Activated CD8-positive, alpha-beta memory T cell treated with anti-CD3 and anti-CD28 coated beads, Interleukin-2, amount 50 U/mL, for 4 hours (primary cell): ENCODE measurements around the gene TCTA.
"Not testable (repeated sequence)": the region's sequence is repeated elsewhere in the genome, so short reads cannot be mapped to it uniquely, and the experiment has no call there.

ENCODE experiments used
- DNase-seq: peaks from one replicate; pipeline ENCODE4 v3.0.0-alpha.2; 2020

The TCTA gene, protein sequence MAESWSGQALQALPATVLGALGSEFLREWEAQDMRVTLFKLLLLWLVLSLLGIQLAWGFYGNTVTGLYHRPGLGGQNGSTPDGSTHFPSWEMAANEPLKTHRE

GRCh38 chr3:49411968-49412631 is at the start of gene TCTA, which contains the start of gene RHOA:
TSS of gene TCTA (plus strand) at chr3:49412423. CDS start at chr3:49412427, 4 bp downstream.
TSS of gene RHOA (minus strand) at chr3:49411976. CDS start at chr3:49375589, 36,387 bp downstream.
- peak; percentile 99 for DNase-seq

DNA sequence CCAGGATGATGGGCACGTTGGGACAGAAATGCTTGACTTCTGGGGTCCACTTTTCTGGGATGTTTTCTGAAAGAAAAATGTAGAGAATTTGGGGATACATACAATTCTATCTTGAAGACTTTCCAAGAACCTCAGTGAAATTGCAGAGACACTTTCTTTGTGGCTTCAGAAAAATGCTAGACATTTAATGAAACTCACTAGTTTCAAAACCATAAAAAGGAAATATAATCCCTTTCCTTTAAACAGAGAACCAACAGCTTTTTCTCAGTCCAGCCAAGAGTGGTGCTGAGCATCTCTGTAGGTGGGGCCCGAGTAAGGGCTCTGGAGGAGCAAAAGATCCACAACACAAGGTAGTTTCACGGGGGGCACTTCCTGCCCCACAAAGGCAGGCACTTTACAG is 49.7 kb upstream of the TCTA start:
- DNase-seq, result no peak

DNA sequence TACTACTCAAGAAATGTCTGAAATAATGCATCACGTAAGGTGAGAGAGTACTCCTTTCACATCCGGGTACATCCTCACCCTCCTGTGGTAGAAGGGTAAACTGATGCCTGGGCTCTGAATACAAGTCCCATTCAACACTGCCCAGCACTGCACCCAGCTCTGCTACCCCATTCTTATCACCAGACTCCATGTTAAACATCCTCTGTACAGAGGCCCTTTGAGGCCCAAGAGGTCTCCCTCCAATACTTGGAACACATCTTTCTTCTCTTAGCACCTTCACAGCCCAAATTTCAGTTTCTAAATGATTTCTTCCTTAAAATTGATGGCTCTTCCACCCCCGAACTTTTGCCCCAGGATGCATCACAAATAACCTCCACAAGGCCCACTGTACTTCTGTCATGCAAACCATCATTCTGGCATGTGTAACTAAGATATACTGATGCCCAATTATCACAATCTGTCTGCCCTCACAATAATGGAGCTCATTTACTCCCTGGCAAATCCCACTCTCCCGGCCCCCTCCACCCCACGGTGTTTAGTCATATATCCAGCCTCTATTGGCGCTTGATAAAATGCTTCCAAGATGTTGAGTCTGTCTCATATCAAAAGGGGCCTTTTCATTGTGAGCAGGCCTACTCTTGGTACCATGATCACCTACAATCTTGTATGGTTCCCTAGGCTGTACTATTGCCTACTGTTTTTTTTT is 41.5 kb upstream of the TCTA start:
- DNase-seq, result no peak

DNA sequence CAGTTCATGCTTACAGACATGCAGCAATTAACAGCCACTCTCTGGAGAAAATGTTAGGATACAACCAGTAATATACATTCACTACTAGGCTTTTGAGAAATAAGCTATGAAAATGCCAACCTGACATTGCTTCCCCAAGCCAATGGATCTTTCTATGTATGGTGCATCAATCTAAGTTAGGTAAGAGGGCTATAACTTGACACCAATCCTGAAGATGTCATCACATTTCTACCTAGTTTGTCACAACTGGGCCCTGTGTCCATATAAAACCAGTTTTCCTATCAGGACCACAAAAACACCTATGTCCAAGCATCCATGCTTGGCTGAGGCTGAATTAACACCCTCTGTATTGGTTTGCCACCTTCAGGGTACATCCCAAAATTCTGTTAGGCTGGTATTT is 40.3 kb upstream of the TCTA start:
- no peak for DNase-seq

DNA sequence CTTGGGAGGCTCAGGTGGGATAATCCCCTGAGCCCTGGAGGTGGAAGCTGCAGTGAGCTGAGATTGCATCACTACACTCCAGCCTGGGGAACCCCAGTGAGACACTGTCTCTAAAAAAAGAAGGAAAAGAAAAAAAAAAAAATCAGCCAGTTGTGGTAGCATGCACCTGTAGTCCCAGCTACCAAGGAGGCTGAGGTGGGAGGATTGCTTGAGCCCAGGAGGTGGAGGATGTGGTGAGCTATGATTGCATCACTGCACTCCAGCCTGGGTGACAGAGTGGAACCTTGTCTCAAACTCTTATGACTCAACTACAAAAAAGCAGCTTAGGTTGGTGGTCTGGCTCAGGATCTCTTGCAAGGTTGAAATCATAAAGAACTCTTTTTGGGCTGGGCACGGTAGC is 34.7 kb upstream of the TCTA start:
- DNase-seq, result peak; percentile 58

DNA sequence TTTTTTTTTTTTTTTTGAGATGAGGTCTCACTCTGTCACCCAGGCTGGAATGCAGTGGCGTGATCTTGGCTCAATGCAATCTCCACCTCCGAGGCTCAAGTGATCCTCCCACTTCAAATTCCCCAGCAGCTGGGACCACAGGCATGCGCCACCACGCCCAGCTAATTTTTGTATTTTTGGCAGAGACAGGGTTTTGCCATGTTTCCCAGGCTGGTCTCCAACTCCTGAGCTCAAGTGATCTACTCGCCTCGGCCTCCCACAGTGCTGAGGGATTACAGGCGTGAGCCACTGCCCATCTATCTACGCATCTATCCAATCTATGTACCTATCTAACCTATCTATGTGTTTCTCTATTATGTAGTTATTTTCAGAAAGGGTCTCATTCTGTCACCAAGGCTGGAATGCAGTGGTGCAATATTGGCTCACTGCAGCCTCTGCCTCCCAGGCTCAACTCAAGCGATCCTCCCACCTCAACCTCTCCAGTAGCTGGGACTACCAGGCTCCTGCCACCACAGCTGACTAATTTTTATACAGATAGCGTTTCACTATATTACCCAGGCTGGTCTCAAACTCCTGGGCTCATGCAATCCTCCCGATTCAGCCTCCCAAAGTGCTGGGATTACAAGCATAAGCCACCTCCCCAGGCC is 33.9 kb upstream of the TCTA start:
- DNase-seq, result no peak

DNA sequence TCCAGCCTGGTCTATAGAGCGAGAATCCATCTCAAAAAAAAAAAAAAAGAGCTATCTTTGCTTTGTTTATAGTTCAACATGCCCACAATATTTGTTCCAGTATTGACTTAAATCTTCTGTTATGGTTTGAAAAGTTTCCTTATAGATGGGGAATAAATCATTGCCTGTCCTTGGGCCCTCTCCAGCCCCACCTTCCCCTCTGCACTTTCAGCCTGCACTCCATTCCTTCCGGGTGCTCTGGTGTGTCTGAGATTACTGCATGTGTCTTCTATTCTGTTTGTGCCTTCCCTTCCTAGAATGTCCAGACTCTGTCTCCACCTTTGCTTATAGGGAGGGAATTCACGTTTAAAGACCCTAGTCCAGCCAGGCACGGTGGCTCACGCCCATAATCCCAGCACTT is 28.8 kb upstream of the TCTA start:
- DNase-seq, result no peak

- no peak for DNase-seq
These were observed 26.6 kb upstream of the TCTA start for GRCh38 chr3:49385617-49386016.

DNA sequence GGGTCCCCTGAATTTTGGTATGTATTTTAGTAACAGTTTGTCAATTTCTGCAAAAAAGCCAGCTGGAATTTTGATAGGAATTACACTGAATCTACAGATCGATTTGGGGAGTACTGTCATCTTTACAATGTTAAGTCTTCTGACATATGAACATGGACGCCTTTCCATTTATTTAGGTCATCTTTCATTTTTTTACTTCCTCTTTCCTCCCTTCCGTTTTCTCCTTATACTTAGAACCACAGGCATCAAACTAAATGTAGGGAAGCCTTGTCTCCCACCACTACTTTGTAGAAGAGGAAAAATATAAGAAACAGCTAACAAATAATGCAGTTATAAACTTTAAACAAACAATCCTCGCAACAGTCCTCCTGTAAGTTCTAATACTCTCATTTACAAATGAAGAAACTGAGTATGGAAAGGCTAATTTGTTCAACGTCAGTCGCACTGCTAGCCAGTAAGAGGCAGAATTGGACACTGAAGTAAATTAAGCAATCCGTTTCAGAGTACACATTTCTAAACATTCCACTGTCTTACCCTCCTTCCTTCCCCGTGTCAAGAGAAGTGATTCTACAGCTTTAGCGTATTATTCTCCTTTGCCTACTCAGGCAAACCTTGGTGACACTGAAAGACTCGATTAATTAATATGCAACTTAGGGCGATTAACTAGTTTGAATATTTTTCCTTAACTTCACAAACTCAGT is 26.0 kb upstream of the TCTA start:
- no peak for DNase-seq

DNA sequence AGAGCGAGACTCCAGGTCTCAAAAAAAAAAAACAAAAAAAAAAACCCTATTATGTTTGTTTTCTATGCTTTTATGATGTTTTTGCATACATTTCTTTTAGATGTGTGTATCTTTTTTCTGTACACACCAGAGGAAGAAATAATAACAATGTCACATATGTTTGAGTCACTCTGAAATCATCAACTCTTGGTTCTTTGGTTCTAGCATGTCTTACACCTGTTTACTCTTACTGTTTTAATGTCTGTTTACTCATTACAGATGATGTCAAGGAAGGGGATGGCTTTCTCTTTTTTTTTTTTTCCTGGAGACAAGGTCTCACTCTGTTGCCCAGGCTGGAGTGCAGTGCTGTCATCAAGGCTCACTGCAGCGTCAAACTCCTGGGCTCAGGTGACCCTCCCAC is 24.5 kb upstream of the TCTA start:
- DNase-seq, result no peak

DNA sequence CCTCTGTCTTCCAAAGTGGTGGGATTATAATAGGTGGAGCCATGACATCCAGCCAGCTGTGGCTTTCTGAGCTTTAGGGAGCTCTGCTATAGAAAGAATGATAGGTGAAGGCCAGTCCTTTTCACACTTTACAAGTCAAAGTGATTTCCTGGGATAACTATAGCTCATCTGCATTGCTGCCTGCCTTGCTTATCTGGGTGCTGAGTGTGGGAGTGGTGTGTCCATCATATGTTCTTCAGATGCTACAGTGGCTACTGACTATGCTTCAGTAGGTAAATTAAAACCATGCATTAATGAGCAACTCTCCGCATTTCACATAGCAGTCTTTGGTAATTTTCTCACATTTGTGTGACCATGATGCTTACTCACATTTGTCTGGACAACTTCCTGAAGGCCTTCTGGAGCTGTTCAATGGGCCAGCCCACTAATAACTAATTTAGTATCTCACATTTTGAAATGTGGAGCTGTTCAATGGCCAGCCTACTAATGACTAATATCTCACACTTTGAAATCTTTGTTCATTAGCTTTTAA is 23.9 kb upstream of the TCTA start:
- DNase-seq, result no peak

DNA sequence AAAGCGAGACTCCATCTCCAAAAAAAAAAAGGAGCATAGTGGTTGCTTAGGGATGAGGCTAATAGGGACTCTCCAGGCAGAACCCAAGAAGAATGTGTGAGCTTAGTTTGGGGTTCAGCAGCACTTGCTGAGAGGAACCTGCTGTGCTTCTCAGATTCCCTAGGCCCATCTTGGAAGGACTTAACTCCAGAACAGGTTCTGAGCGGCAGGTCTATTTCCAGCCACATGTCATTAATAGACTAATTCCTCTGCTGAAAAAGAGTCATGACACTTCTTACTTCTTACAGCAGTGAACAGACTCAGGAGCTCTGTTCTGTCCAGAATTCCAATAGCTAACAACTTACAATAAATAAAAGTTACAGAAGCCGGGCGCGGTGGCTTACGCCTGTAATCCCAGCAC is 22.9 kb upstream of the TCTA start:
- DNase-seq, result no peak

- DNase-seq, result not testable (repeated sequence)
These were observed 20.9 kb upstream of the TCTA start for GRCh38 chr3:49391310-49391709.

GRCh38 chr3:49397470-49397869 is 14.8 kb upstream of the TCTA start:
- DNase-seq, result no peak

- no peak for DNase-seq
These were observed 12.8 kb upstream of the TCTA start for GRCh38 chr3:49399461-49399860.

- DNase-seq, result no peak
These were observed 10.5 kb upstream of the TCTA start for GRCh38 chr3:49401766-49402165.

GRCh38 chr3:49403891-49404290 is 8.3 kb upstream of the TCTA start:
- DNase-seq, result no peak

GRCh38 chr3:49405570-49405969 is 6.7 kb upstream of the TCTA start:
- not testable (repeated sequence) for DNase-seq

DNA sequence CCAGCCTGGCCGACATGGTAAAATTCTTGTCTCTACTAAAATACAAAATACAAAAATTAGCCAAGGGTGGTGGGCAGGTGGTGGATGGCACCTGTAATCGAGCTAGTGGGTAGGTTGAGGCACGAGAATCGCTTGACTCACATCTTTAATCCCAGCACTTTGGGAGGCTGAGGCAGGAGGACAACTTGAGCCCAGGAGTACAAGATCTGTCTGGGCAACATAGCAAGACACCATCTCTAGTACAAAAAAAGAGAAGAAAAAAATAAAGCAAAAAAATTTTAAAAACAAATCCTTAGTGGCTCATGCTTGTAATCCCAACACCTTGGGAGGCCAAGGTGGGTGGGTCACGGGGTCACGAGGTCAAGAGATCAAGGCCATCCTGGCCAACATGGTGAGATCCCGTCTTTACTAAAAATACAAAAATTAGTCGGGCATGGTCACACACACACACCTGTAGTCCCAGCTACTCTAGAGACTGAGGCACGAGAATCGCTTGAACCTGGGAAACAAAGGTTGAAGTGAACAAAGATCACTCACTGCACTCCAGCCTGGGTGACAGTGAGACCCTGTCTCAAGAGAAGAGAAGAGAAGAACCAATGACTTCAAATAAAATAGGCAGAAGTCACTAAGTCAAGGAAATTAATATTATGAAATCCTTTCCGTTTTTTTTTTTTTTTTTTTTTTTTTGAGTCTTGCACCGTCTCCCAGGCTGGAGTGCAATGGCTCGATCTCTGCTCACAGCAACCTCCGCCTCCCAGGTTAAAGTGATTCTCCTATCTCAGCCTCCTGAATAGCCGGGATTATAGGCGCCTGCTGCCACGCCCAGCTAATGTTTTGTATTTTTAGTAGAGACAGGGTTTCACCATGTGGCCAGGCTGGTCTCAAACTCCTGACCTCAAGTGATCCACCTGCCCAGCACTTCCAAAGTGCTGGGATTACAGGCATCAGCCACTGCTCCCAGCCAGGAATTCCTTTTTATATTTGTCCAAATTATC is 5.4 kb upstream of the TCTA start:
- no peak for DNase-seq

DNA sequence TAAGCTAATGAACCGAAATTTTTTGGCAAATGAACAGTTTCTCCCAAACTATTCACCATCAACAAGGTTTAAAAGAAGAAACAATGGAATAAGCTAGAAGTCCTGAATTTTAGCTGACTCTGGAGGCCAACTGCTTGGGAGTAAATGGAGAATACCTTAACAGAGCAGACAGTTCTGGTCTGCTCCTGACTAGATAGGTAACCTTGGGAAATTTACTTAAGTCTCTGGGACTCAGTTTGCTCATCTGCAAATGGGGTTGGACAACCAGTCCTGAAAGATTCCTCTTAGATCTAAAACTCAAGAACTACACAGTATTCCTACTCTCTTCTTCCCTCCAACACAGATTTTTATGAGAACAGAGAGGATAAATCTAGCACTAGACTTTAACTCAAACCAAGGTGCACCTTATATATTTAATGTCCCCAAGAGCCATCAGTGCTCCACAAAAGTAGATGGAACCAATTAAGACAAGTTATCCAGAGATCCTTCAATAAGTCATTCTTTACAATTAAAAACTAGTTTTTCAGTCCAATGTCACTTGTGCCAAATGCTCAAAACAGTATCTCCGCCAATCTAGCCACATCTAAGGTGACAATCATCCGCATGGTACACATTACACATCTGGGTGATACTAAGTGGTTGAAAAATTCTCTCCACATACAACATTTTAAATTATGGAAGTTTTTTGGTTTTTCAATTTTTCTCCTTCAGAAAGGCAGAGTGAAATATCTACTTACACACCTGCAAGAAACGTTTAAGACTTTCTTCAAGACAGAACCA is 2.0 kb upstream of the TCTA start:
- no peak for DNase-seq
